ENCODE measurements around the gene PPIL3. TPM values are rescaled to one million over a fixed set of nuclear protein-coding genes. Genes with fewer than 3 reads are reported as not detected.
A peak's percentile ranks its signal among the peaks of the same experiment; 100 is the strongest.

The PPIL3 gene
- total and polyA plus RNA-seq, 2 experiments from 2014 or later, result 42.9 to 54.0 TPM

DNA sequence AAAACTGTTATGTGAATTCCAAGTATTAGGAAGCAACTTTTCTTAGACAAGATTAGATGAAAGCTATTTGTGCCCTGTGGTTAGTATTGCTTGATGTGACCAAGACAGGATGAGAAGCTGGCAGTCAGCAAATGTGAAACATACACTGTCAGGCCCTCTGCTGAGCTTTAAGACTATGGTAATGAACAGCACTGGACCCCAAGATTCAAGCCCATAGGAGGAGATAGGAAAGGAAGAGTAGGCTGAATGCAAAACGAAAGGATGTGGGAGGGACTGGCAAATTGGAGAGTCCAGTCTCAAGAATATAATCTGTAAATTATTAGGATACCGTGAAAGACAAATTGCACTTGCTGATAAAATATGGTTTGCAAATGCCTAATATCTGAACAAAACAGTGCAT is 60.8 kb downstream of the PPIL3 start:
- Mint-ChIP-seq H3K4me1 (no peaks in the 10 kb centered on the region; the same call in 2 of the 3 replicates), H3K4me3 (no peak overlapping the region), H3K27ac (no peak overlapping the region), H3K9me3 (no peaks in the 10 kb centered on the region), H3K27me3 (ENCODE audit: insufficient read depth, low read depth, poor library complexity) (no peaks in the 10 kb centered on the region), H3K36me3 (ENCODE audit: low read depth) (peaks cover 6% of the 10 kb centered on the region)
- no peak for DNase-seq (ENCODE audit: low spot score)
- no peak overlapping the region for H3K27ac ChIP-seq (ENCODE audit: low read depth)
- H3K36me3 ChIP-seq (ENCODE audit: insufficient read depth), result no peaks in the 10 kb centered on the region
- no peaks in the 10 kb centered on the region for H3K9me2 ChIP-seq (ENCODE audit: insufficient read depth)
- 0 out of 2 replicates have a peak, but pooled peaks cover 4% of the 10 kb centered on the region for H3F3A ChIP-seq (replicated peaks; ENCODE audit: low read depth)
- H3K4me2 ChIP-seq, result no peak overlapping the region
- H4K20me1 ChIP-seq (replicated peaks; ENCODE audit: insufficient read depth), result 0 out of 2 replicates have a peak, but pooled peaks cover 2% of the 10 kb centered on the region
- H3K79me2 ChIP-seq (replicated peaks; ENCODE audit: insufficient read depth), result no peaks in the 10 kb centered on the region
- TF ChIP-seq, protein P1, sequence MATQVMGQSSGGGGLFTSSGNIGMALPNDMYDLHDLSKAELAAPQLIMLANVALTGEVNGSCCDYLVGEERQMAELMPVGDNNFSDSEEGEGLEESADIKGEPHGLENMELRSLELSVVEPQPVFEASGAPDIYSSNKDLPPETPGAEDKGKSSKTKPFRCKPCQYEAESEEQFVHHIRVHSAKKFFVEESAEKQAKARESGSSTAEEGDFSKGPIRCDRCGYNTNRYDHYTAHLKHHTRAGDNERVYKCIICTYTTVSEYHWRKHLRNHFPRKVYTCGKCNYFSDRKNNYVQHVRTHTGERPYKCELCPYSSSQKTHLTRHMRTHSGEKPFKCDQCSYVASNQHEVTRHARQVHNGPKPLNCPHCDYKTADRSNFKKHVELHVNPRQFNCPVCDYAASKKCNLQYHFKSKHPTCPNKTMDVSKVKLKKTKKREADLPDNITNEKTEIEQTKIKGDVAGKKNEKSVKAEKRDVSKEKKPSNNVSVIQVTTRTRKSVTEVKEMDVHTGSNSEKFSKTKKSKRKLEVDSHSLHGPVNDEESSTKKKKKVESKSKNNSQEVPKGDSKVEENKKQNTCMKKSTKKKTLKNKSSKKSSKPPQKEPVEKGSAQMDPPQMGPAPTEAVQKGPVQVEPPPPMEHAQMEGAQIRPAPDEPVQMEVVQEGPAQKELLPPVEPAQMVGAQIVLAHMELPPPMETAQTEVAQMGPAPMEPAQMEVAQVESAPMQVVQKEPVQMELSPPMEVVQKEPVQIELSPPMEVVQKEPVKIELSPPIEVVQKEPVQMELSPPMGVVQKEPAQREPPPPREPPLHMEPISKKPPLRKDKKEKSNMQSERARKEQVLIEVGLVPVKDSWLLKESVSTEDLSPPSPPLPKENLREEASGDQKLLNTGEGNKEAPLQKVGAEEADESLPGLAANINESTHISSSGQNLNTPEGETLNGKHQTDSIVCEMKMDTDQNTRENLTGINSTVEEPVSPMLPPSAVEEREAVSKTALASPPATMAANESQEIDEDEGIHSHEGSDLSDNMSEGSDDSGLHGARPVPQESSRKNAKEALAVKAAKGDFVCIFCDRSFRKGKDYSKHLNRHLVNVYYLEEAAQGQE (IDR thresholded peaks at IDR 0.05; ENCODE audit: unreplicated experiment), result no peak
- no peak for TF ChIP-seq NANOG (IDR thresholded peaks at IDR 0.05; ENCODE audit: borderline replicate concordance)
- no peak for TF ChIP-seq EZH2 (IDR thresholded peaks at IDR 0.05; ENCODE audit: low read depth, unreplicated experiment)
- TF ChIP-seq, protein P2, sequence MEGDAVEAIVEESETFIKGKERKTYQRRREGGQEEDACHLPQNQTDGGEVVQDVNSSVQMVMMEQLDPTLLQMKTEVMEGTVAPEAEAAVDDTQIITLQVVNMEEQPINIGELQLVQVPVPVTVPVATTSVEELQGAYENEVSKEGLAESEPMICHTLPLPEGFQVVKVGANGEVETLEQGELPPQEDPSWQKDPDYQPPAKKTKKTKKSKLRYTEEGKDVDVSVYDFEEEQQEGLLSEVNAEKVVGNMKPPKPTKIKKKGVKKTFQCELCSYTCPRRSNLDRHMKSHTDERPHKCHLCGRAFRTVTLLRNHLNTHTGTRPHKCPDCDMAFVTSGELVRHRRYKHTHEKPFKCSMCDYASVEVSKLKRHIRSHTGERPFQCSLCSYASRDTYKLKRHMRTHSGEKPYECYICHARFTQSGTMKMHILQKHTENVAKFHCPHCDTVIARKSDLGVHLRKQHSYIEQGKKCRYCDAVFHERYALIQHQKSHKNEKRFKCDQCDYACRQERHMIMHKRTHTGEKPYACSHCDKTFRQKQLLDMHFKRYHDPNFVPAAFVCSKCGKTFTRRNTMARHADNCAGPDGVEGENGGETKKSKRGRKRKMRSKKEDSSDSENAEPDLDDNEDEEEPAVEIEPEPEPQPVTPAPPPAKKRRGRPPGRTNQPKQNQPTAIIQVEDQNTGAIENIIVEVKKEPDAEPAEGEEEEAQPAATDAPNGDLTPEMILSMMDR (conservative IDR thresholded peaks at IDR 0.05; ENCODE audit: low read depth in 2 of 2), result no peak
- no peak for TF ChIP-seq ZNF331 (CRISPR knock-in tag; IDR thresholded peaks at IDR 0.05; ENCODE audit: low read depth)
- TF ChIP-seq CREB1 (CRISPR knock-in tag; IDR thresholded peaks at IDR 0.05; ENCODE audit: low read depth), result no peak
- no peak for TF ChIP-seq POLR2AphosphoS5 (IDR thresholded peaks at IDR 0.05; ENCODE audit: low read depth)
- TF ChIP-seq JUNB (IDR thresholded peaks at IDR 0.05; ENCODE audit: unreplicated experiment), result no peak
- TF ChIP-seq, protein P3, sequence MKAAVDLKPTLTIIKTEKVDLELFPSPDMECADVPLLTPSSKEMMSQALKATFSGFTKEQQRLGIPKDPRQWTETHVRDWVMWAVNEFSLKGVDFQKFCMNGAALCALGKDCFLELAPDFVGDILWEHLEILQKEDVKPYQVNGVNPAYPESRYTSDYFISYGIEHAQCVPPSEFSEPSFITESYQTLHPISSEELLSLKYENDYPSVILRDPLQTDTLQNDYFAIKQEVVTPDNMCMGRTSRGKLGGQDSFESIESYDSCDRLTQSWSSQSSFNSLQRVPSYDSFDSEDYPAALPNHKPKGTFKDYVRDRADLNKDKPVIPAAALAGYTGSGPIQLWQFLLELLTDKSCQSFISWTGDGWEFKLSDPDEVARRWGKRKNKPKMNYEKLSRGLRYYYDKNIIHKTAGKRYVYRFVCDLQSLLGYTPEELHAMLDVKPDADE (IDR thresholded peaks at IDR 0.05), result no peak
- no peak for TF ChIP-seq STAT1 (IDR thresholded peaks at IDR 0.05; ENCODE audit: unreplicated experiment)
- no peak for TF ChIP-seq ZNF114 (CRISPR knock-in tag; IDR thresholded peaks at IDR 0.05)
- TF ChIP-seq, protein P4, sequence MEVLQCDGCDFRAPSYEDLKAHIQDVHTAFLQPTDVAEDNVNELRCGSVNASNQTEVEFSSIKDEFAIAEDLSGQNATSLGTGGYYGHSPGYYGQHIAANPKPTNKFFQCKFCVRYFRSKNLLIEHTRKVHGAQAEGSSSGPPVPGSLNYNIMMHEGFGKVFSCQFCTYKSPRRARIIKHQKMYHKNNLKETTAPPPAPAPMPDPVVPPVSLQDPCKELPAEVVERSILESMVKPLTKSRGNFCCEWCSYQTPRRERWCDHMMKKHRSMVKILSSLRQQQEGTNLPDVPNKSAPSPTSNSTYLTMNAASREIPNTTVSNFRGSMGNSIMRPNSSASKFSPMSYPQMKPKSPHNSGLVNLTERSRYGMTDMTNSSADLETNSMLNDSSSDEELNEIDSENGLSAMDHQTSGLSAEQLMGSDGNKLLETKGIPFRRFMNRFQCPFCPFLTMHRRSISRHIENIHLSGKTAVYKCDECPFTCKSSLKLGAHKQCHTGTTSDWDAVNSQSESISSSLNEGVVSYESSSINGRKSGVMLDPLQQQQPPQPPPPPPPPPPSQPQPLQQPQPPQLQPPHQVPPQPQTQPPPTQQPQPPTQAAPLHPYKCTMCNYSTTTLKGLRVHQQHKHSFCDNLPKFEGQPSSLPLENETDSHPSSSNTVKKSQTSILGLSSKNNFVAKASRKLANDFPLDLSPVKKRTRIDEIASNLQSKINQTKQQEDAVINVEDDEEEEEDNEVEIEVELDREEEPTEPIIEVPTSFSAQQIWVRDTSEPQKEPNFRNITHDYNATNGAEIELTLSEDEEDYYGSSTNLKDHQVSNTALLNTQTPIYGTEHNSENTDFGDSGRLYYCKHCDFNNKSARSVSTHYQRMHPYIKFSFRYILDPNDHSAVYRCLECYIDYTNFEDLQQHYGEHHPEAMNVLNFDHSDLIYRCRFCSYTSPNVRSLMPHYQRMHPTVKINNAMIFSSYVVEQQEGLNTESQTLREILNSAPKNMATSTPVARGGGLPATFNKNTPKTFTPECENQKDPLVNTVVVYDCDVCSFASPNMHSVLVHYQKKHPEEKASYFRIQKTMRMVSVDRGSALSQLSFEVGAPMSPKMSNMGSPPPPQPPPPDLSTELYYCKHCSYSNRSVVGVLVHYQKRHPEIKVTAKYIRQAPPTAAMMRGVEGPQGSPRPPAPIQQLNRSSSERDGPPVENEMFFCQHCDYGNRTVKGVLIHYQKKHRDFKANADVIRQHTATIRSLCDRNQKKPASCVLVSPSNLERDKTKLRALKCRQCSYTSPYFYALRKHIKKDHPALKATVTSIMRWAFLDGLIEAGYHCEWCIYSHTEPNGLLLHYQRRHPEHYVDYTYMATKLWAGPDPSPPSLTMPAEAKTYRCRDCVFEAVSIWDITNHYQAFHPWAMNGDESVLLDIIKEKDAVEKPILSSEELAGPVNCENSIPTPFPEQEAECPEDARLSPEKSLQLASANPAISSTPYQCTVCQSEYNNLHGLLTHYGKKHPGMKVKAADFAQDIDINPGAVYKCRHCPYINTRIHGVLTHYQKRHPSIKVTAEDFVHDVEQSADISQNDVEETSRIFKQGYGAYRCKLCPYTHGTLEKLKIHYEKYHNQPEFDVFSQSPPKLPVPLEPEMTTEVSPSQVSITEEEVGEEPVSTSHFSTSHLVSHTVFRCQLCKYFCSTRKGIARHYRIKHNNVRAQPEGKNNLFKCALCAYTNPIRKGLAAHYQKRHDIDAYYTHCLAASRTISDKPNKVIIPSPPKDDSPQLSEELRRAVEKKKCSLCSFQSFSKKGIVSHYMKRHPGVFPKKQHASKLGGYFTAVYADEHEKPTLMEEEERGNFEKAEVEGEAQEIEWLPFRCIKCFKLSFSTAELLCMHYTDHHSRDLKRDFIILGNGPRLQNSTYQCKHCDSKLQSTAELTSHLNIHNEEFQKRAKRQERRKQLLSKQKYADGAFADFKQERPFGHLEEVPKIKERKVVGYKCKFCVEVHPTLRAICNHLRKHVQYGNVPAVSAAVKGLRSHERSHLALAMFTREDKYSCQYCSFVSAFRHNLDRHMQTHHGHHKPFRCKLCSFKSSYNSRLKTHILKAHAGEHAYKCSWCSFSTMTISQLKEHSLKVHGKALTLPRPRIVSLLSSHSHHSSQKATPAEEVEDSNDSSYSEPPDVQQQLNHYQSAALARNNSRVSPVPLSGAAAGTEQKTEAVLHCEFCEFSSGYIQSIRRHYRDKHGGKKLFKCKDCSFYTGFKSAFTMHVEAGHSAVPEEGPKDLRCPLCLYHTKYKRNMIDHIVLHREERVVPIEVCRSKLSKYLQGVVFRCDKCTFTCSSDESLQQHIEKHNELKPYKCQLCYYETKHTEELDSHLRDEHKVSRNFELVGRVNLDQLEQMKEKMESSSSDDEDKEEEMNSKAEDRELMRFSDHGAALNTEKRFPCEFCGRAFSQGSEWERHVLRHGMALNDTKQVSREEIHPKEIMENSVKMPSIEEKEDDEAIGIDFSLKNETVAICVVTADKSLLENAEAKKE (CRISPR knock-in tag; IDR thresholded peaks at IDR 0.05), result no peak
- H3K4me3 ChIP-seq, result no peak overlapping the region
- no peak overlapping the region for H2AFZ ChIP-seq
- peak; percentile 11; the same call in 1 of the 3 replicates for ATAC-seq
- no peaks in the 10 kb centered on the region for H3K27me3 ChIP-seq (ENCODE audit: insufficient read depth)
- no peaks in the 10 kb centered on the region for H3K4me1 ChIP-seq (ENCODE audit: insufficient read depth)
